GM21723 (cell line): ENCODE measurements around the gene HMG20B.
"Not testable (repeated sequence)": the region's sequence is repeated elsewhere in the genome, so short reads cannot be mapped to it uniquely, and the experiment has no call there.

Source experiments
- ATAC-seq: cut with Tn5 transposase; IDR thresholded peaks from one replicate; pipeline ENCODE4 v1.9.1; 2021; ENCODE audit warnings: mild to moderate bottlenecking, moderate library complexity; ENCODE audit not compliant: unreplicated experiment

Gene HMG20B

DNA sequence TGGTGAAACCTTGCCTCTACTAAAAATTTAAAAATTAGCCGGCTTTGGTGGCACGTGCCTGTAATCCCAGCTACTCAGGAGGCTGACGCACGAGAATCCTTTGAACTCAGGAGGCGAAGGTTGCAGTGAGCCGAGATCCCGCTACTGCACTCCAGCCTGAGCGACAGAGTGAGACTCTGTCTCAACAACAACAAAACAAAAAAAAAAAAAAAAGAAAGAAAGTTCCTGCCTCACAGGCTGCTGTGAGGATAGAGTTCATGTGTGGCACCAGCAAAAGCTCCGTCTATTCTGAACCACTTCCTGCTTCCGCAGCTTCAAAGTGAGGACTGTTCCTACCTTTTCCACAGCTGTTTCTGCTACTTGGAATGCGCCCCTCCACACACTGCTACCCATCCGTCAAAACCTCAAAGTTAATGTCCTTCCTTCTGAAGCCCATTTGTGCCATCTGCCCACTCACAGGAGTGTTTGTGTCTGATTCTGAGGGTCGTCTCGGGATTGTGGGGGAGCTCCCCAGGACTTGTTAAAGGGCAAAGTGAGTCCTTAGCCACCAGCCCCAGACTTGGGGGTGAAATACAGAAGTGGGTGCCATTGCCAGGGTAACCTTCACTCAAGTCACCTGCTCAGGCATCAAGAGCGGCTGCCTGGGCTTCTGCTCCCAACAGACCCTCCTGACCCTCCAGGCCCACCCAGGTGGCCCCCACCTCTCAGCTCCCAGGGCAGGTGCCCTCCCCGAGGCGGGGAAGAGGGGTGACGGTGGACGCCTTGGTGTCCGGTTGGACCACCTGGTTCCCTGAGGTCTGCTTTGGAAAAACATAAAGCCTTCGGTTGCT is 18.3 kb upstream of the HMG20B start:
- ATAC-seq, result no peak

GRCh38 chr19:3555653-3556422 is 16.9 kb upstream of the HMG20B start:
- ATAC-seq, result no peak

- no peak for ATAC-seq
These were observed 16.2 kb upstream of the HMG20B start for GRCh38 chr19:3556423-3556977.

- peak; percentile 24 for ATAC-seq
These were observed 15.7 kb upstream of the HMG20B start for GRCh38 chr19:3556978-3557460.

- peak; percentile 83 for ATAC-seq
These were observed 15.1 kb upstream of the HMG20B start, which contains the start of gene MFSD12 for GRCh38 chr19:3557461-3558248. Gene MFSD12 (minus strand): TSS chr19:3557586. CDS start chr19:3557403, 183 bp downstream.

GRCh38 chr19:3563709-3564524 is 8.8 kb upstream of the HMG20B start:
- ATAC-seq, result no peak

- ATAC-seq, result no peak
These were observed 7.6 kb upstream of the HMG20B start for GRCh38 chr19:3565139-3565538.

GRCh38 chr19:3570042-3570441 is 2.7 kb upstream of the HMG20B start:
- ATAC-seq, result not testable (repeated sequence)

DNA sequence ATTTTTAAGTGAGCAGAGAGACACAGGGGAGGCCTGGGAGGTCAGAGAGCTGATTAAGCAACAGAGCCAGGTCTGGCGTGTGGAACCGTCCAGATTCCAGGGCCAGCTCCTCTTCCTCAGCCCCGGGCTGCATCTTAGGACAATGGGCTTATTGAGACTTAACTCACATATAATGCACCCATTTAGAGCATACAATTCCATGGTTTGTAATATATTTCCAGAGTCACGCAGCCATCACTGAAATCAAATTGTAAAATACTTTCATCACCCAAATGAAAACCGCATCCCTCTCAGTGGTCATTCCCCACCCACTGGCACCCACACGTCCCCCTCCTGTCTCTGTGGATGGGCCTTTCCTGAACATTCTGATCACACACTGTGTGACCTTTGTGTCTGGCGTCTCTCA is 2.1 kb upstream of the HMG20B start:
- no peak for ATAC-seq

DNA sequence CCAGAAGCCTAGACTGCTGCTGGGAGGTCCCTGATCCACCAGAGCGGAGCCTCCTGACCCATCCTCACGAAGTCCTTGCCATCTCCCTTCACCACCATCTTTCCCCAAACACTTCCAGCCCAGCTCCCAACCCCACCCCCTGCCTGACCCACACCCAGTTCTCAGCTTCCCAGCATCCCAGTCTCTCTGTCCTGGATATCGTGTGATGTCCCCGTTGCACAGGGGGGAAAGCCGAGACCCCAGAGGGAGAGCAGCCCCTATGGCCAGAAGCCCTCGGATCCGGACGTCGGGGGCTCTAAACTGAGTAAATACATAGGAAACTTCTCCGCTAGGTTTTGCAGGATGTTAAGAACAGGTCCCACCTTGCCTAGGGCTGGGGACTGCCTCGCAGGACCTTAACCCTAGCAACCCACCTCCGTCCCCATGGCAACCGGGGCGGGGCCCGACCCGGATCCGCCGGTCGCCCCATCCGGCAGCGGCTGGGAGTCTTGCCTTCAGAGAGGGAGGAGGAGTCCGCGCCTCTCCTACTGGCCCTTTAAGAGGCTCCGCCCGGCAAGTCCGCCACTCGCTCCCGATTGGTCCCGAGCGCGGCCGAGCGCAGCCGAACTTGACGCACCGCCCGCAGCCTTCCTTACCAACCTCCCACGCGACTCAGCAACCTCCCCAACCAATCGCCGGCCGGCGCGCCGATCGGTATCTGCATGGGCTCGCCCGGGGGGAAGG is 451 bp upstream of the HMG20B start:
- peak; percentile 88 for ATAC-seq

- peak; percentile 7 for ATAC-seq
These were observed 566 bp downstream of the HMG20B start for GRCh38 chr19:3573162-3573857.

- ATAC-seq, result no peak
These were observed 1.3 kb downstream of the HMG20B start for GRCh38 chr19:3573858-3574637.

GRCh38 chr19:3575260-3575741 is 2.6 kb downstream of the HMG20B start:
- no peak for ATAC-seq

DNA sequence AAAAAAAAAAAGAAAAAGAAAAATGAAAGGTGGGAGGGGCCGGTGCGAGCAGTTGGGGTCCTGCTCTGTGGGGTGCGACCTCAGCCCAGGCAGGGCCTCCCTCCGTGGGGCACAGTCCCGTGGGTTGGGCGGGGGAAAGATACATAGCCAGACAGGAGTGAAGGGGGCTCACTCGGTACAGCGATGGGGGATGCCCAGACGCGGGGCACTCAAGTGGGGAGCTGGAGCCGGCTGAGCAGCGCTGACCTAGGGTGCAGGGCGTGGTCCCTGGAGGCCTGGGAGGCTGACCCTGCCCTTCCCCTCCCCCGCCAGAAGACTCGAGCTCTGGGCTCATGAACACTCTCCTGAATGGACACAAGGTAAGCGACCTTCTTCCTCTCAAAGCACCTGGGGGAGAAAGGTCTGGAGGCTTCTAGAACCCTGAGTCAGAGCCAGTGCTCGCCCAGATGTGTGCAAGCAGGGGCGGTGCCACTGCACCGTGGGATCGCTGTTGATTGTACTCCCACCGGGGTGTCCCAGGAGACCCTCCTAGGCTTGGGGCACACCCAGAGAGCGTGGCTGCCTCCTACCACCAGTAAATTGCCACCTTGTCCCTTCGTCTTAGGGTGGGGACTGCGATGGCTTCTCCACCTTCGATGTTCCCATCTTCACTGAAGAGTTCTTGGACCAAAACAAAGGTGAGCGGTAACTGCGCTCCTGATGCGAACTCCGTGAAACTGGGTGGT is 3.4 kb downstream of the HMG20B start:
- no peak for ATAC-seq

- ATAC-seq, result no peak
These were observed 4.1 kb downstream of the HMG20B start for GRCh38 chr19:3576696-3577443.

DNA sequence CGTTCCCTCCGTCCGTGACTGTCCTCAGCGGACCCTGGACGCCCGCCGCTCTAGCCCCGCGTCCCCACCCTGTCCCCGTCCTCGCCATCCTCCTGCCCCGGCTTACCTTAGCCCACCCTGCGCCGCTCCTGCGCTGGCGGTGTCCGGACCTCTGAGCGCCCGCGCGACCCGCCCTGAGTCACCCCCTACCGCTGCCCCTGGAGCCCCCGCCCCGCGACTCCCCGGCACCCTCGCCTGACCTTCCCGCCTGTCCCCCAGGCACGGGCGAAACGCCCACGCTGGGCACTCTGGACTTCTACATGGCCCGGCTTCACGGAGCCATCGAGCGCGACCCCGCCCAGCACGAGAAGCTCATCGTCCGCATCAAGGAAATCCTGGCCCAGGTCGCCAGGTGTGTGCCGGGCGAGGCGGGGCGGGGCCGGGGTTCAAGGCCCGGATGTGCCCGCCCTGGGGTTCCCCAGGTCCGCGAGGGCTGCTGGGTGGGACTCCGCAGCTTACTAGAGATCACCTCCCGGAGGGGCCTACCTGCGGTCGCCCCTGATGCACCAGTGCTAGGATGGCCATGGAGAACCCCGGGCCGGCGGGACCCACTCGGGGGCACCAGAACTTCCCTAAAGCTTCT is 5.1 kb downstream of the HMG20B start:
- no peak for ATAC-seq
